ES-I3 (cell line): ENCODE data around the gene CENPP.

Experiments used
- H3K36me3 ChIP-seq: 2 replicates; pipeline ENCODE4 v1.6.1; 2013; ENCODE audit warnings: mild to moderate bottlenecking, low read length, control low read depth, moderate library complexity; ENCODE audit not compliant: insufficient read depth
- H3K4me1 ChIP-seq: 2 replicates; pipeline ENCODE4 v1.6.1; 2013; ENCODE audit warnings: mild to moderate bottlenecking, control low read depth, low read length; ENCODE audit not compliant: insufficient read depth
- H3K9ac ChIP-seq: 2 replicates; pipeline ENCODE4 v1.6.1; 2013; ENCODE audit warnings: low read depth, mild to moderate bottlenecking, low read length, moderate library complexity
- H3K9me3 ChIP-seq: 2 replicates; pipeline ENCODE4 v1.6.1; 2013; ENCODE audit warnings: mild to moderate bottlenecking, low read length, moderate library complexity; ENCODE audit not compliant: control insufficient read depth, insufficient read depth

Gene CENPP

DNA sequence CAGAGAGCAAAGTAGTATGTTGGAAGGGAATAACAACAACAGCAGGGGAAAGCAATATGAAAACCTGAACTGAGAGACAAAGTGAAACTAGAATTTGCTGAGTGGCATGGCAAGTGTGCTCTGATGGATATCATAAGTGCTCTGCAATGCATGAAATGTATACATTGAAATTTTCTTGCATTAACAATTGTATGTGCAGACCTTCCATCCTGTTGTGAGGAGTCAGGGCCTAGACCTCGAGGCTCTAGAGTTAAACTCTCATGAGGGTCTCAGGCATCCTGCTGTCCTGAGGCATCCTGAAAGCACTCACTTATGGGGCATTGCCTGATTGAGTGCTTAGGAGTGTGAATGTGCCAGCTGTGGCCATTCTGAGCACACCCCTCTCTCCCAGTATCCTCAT, 208.9 kb downstream of the CENPP start:
- Histone ChIP-seq H3K9ac (no peak overlapping the region), H3K4me1 (no peaks in the 10 kb centered on the region)

DNA sequence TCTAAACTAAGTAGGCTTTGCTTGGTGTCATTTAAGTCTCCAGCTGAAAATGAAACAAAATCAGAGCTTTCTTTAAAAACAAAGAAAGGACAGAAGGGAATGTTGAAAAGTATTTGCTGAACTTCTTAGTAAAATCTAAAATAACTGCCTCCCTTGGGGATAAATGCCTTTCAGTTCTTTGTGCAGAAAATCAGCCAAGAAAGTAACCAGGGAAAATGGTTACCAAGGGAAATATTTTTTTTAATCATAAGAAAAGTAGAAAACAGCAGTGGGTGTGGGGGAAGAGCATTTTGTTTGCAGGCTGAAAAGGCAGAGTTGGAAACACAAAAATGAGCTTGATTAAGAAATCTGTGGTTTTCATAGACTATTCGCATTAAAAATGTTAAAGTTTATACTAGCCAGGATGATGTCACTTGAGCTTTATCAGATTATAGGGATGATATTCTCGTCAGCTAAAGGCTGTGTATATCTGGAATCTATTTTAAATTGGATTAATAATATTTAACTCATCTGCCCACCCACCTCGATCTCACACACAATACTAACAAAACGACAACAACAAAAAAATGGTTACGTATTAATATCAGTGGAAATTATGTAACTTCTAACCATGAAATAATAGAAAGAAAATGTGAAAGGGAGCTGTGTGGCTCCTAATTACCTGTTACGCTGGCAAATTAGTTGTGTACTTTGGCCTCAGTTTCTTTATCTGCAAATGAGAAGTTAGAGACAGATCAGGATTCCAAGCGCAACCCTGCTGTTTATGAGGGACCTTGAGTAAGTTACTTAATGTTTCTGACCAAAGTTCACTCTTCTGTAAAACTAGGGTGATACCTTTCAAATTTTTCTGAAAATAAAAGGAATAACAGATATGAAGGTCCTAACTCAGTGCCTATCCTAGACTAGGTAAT, 210.4 kb downstream of the CENPP start, which contains the start of gene ECM2:
Gene ECM2, minus strand, starts transcription at position 51 of the 911 bp plus-strand sequence. CDS start 13,124 bp downstream, outside the sequence.
- Histone ChIP-seq H3K4me1 (no peaks in the 10 kb centered on the region), H3K9me3 (no peaks in the 10 kb centered on the region), H3K36me3 (no peaks in the 10 kb centered on the region), H3K9ac (no peak within 1 kb of the TSS)

More for the DNA sequence above, 208.9 kb downstream of the CENPP start:
- H3K9me3 ChIP-seq, result no peaks in the 10 kb centered on the region
- no peaks in the 10 kb centered on the region for H3K36me3 ChIP-seq

DNA sequence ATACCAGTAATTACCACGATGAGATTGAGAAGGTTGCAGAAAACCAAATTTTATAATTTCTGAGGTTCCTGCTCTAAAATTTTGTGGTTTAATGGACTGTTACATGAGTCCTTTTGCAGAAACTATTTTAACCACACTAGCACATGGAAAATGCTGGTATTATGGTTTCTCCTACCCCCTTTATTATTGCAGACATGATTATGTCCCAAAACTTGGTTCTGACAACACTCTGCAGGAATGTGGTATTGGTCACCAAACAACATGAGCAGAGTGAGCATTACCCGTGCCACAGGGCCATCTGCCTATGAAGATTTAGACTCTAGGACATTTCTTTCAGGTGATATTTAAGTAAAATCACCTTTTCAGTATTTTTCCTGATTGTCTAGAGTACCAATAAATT, 212.8 kb downstream of the CENPP start:
- Histone ChIP-seq H3K4me1 (no peaks in the 10 kb centered on the region), H3K36me3 (no peaks in the 10 kb centered on the region), H3K9ac (no peak overlapping the region), H3K9me3 (no peaks in the 10 kb centered on the region)

DNA sequence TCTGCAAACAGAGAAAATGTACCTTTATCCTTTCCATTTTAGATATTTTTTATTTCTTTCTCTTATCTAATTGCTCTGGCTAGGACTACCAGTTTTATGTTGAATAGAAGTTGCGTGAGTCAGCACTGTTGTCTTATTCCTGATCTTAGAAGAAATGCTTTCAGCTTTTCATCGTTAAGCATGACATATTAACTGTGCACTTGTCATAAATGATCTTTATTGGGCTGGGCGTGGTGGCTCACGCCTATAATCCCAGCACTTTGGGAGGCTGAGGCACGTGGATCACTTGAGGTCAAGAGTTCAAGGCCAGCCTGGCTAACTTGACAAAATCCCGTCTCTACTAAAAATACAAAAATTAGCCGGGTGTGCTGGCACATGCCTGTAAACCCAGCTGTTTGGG, 218.2 kb downstream of the CENPP start:
- no peaks in the 10 kb centered on the region for H3K36me3 ChIP-seq
- H3K4me1 ChIP-seq, result no peaks in the 10 kb centered on the region
- H3K9me3 ChIP-seq, result no peaks in the 10 kb centered on the region
- no peak overlapping the region for H3K9ac ChIP-seq

DNA sequence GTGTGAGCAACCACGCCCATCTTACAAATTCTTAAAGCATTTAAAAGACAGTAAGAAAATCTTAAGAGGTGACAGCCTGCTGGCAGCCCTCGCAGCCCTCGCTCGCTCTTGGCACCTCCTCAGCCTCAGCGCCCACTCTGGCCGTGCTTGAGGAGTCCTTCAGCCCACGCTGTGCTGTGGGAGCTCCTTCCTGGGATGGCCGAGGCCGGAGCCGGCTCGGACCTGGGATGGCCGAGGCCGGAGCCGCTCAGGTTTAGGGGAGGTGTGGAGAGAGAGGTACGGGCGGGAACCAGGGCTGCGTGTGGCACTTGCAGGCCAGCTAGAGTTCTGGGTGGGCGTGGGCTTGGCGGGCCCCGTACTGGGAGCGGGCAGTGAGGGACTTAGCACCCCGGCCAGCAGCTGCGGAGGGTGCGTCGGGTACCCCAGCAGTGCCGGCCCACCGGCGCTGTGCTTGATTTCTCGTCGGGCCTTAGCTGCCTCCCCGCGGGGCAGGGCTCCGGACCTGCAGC, 219.3 kb downstream of the CENPP start:
- Histone ChIP-seq H3K9ac (no peak overlapping the region), H3K36me3 (no peaks in the 10 kb centered on the region), H3K4me1 (no peaks in the 10 kb centered on the region), H3K9me3 (no peaks in the 10 kb centered on the region)

DNA sequence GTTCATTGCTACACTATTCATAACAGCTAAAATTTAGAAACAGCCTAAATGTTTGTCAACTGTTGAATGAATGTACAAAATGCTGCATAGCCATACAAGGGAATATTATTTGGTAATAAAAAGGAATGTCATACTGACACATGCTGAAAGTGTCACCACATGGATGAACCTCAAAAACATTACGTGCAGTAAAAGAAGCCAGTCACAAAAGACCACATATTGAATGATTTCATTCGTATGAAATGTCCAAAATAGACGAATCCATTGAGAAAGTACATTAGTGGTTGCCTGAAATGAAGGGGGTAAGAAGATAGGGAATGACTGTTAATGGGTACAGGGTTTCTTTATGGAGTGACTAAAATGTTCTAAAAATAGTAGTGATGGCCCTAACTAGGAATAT, 221.6 kb downstream of the CENPP start:
- Histone ChIP-seq H3K9ac (no peak overlapping the region), H3K9me3 (no peaks in the 10 kb centered on the region), H3K36me3 (no peaks in the 10 kb centered on the region), H3K4me1 (no peaks in the 10 kb centered on the region)

DNA sequence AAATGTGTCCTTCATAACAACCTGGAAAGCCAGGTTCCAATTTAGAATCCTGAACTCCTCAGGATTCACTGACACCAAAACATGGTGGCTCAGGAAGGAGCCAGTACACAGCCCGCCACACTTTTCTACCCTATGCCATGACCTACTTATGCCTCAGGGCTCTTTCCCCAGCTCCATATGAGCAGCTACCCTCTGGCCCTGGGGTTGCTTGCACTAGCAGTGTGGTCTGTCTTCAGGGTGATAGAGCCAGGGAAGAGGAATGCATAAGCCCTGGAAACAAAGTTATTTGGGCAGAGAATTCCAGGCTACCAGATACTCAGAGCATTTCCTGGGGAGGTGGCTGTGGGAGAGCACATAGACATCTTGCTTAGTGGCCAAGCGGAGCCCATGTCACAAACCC, 225.0 kb downstream of the CENPP start:
- H3K4me1 ChIP-seq, result no peaks in the 10 kb centered on the region
- H3K9ac ChIP-seq, result no peak overlapping the region
- no peaks in the 10 kb centered on the region for H3K36me3 ChIP-seq
- no peaks in the 10 kb centered on the region for H3K9me3 ChIP-seq

DNA sequence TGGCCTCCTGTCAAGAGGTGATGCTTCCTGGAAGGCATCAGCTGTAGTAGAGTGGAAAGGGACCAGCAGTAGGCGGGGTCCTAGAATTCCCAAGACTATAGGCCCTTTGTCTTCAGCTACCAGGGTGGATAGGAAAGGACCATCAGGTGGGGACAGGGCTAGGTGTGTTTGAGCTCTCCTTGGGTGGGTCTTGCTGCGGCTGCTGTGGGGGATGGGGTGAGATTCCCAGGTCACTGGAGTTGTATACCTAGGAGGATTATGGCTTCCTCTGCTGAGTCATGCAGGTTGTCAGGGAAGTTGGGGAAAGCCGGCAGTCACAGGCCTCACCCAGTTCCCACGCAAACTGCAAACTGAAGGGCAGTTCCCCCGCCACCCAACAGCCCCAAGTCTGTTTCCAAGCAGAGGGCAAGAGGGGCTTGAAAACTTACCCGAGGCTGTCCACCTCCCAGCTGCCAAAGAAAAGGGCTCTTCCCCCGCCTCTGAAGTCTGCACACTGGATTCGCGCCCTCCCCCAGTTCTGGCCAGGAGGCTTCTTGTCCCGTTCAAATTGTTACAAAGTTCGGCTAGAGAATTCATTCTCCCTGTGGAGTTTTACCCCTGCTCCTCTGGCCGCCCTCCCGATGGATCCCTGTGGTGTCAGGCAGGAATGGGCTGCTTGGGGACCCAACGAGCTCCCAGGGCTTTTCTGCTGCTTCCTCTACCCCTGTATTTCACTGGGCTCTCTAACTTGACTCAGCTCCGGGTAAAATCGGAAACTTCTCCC, 233.0 kb downstream of the CENPP start:
- no peaks in the 10 kb centered on the region for H3K36me3 ChIP-seq
- H3K4me1 ChIP-seq, result no peaks in the 10 kb centered on the region; the same call in 1 of the 2 replicates
- no peak overlapping the region for H3K9ac ChIP-seq
- H3K9me3 ChIP-seq, result no peaks in the 10 kb centered on the region

DNA sequence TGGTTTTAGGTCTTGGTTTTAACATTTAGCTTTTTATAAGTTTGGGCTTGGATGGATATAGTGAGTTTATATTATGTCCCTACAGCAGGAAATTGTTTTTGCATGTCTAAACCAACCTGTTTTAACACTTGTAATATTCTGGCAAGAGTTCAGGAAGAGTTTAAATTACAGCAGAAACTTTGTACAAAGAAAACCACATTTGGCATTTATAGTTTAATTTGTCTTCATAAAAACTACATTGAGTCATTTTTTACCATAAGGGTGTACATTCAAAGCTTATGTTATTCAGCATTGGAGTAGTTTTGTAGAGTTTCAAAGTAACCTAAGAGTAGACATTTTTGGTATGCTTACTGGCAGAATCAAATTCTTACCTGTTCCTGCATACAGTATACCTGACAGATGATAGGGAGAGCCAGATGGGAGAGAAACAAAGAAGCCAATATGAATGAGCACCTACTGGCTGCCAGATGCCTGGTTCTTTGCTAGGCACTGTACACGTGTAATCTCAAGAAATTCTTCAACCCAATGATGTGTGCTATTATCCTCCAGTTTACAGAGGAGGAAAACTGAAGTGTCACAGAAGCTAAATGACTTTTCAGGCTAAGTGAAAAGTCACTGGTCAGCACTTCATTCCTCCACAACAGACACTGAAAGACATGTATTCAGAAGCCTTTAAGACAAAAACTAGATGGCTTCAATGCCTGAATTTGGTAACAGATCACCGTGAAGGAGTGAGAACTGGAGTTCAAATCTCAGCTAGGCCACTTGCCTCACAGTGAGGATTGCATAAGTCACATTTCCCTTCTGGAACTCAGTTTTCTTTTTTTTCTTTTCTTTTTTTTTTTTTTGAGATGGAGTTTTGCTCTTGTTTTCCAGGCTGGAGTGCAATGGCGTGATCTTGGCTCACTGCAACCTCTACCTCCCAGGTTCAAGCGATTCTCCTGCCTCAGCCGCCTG, 235.9 kb downstream of the CENPP start:
- no peaks in the 10 kb centered on the region for H3K36me3 ChIP-seq
- no peaks in the 10 kb centered on the region for H3K9me3 ChIP-seq
- H3K4me1 ChIP-seq, result no peaks in the 10 kb centered on the region; the same call in 1 of the 2 replicates
- no peak overlapping the region for H3K9ac ChIP-seq

DNA sequence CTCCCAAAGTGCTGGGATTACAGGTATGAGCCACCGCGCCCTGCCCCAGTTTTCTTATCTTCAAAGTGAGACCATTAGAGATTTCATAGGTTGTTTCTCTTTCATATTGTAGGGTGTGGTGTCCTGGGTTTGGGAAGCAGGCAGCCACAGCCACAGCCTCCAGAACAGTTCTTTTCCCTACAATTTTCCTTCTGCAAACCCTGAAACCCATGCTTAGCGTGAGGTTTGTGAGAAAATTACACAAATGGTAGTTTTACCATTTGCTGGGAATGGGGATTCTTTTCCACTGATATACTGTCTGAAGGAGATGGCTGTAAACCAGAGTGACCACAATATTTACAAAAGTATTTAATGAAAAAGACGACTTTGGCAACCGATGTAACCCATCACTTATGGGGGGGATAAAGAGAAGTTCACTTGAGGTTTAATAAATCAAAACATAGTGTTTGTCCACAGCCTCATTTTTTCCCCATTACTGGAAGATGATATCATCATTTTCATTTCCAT, 236.8 kb downstream of the CENPP start:
- no peaks in the 10 kb centered on the region for H3K9me3 ChIP-seq
- no peaks in the 10 kb centered on the region; the same call in 1 of the 2 replicates for H3K4me1 ChIP-seq
- H3K9ac ChIP-seq, result no peak overlapping the region
- H3K36me3 ChIP-seq, result no peaks in the 10 kb centered on the region

DNA sequence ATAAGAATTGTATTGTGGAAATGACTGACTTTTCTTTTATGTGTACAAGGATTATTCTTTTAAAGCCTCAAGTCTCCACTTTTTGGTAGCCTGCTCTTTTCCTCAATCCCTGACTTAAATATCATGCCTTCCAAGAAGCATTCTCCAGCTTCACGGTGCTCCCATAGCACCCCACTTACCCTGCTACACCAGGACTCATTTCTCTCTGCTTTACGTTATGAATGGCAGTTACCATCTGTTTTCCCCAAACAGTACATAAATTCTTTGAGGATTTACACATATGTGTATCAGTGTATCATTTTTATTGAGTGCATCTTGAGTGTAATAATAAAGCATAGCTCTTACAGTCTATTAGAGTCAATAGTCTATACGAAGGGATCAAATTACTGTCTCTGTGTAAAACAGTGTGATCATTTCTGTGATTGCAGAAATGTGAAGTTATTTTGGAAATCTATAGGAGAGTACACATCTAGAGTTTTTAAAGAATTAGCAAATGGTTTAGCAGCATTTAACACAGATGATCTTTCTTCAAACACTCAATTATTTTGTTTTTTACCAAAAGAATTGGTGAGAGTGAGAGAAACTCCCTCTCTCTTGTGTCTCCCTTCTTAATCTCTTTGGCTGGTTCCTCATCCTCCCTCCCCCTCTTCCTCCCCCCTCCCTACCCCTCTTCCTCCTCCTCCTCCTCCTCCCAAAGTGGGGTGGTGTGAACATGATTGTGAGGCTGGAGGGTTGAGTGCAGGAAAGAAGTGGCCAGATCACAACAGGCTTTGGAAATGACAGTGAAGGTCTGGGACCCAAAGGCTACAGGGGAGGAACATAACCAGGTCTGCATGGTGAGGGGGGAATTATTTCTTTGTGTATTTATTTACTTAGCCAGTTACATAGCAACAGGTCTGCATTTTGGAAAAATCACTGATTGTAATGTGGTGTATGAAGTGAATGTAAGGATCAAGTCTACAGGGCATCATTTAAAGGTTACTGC, 237.7 kb downstream of the CENPP start:
- H3K9me3 ChIP-seq, result no peaks in the 10 kb centered on the region
- no peaks in the 10 kb centered on the region for H3K36me3 ChIP-seq
- H3K9ac ChIP-seq, result no peak overlapping the region
- no peaks in the 10 kb centered on the region; the same call in 1 of the 2 replicates for H3K4me1 ChIP-seq

DNA sequence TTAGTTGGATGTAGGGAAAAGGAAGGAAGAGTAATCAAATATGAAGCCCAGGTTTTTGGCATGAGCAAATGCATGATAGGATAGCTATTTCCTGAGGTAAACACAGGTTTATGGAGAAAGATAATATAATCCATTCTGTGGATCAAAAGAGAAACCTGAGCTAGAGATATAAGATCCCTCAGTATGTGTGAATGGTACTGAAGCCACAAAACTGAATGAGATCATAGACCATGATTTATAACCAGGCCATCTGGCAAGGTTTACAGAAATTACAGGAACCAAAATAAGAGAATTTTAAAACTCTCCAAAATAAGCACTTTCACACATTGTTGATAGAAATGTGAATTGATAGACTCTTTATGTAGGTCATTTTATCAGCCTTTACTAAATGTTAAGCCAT, 238.8 kb downstream of the CENPP start:
- Histone ChIP-seq H3K9me3 (no peaks in the 10 kb centered on the region), H3K36me3 (no peaks in the 10 kb centered on the region), H3K9ac (no peak overlapping the region), H3K4me1 (no peaks in the 10 kb centered on the region)

DNA sequence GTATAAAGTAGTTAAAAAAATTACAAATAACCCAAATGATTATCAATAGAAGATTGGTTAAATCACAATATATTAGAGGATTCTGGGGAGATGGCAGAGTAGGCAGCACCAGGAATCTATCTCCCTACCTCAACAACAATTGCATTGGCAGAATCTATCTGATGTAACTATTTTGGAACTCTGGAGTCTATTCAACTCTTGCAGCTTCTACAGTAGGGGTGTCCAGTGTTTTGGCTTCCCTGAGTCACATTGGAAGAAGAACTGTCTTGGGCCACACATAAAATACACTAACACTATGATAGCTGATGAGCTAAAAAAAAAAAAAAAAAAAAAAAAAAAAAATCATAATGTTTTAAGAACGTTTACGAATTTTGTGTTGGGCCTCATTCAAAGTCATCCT, 239.2 kb downstream of the CENPP start:
- Histone ChIP-seq H3K36me3 (no peaks in the 10 kb centered on the region), H3K4me1 (no peaks in the 10 kb centered on the region), H3K9me3 (no peaks in the 10 kb centered on the region), H3K9ac (no peak overlapping the region)
